ENCODE measurements around the gene NCR1.
"Not testable (repeated sequence)": the region's sequence is repeated elsewhere in the genome, so short reads cannot be mapped to it uniquely, and the experiment has no call there.

- TF ChIP-seq CTCF (IDR thresholded peaks at IDR 0.05 in 4 of 5, conservative IDR thresholded peaks at IDR 0.05 in 1 of 5); POLR2A (IDR thresholded peaks at IDR 0.05): not testable (repeated sequence)
Measured at GRCh38 chr19:54919646-54920563, 14.0 kb downstream of the NCR1 start.
